HG03135 (cell line): Measurements from ENCODE around the gene PPP1CB.
"Not testable (repeated sequence)": the region's sequence is repeated elsewhere in the genome, so short reads cannot be mapped to it uniquely, and the experiment has no call there.

Experiments
- ATAC-seq: cut with Tn5 transposase; IDR thresholded peaks from one replicate; pipeline ENCODE4 v1.9.1; 2021; ENCODE audit warnings: mild to moderate bottlenecking, moderate library complexity; ENCODE audit not compliant: unreplicated experiment

The PPP1CB gene

GRCh38 chr2:28742619-28743018 is 9.0 kb upstream of the PPP1CB start:
- ATAC-seq = not testable (repeated sequence)

DNA sequence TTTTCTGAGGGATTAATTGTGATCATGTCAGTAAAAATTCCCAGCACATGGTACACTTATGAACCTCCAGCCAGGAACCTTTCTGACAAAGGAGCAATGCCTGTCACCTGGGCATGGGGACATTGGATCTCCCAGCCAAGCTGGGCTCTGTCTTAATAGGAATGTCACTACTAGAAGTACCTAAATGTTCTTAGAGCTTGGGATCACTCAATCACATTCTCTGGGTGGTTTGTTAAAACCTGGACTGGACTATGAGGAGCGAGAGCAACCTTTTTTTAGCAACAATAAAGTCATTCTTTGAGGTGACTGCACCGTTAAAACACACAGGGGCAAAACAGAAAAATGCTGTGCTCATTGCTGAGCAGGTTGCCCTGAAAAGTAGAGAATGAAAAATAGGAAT is 6.4 kb upstream of the PPP1CB start:
- no peak for ATAC-seq

GRCh38 chr2:28745876-28746275 is 5.8 kb upstream of the PPP1CB start:
- no peak for ATAC-seq

- ATAC-seq = no peak
Measured at GRCh38 chr2:28746429-28747111, 5.1 kb upstream of the PPP1CB start.

DNA sequence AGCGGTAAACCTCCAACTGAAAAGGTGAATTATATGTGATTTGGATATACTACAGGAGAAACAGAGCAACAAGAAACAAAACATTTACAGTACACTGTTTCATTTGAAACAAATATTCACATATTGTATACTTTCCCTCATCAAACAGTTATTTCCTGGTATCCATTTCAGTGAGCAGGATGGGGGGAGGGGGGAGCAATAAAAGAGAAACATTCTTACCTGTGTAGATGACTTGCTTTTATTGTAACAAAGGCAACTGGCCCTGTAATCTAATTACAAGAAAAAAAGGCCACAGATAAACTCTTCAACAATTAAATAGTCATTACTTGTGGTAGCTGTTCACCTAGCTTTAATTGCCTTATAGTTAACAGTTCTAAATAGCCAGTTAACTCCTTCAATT is 3.9 kb upstream of the PPP1CB start:
- ATAC-seq = no peak

- no peak for ATAC-seq
Measured at GRCh38 chr2:28748176-28748575, 3.5 kb upstream of the PPP1CB start.

DNA sequence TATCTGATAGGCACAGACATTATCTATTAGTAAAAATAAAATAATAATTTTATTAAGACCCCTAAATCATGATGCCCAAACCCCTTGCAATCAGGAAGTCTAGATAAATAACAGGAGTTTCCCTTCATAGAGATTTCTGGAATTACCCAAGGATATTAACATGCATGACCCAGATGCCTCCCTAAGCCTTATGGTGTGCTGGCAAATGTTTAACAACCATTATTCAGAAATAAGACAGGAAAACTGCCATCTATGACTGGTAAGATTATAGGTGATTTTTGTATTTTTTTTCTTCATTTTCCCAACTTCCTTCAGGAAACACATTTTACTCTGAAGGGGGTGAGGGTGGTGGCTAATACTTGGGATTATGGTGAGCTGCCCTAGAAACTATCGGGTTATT is 2.7 kb upstream of the PPP1CB start:
- no peak for ATAC-seq

DNA sequence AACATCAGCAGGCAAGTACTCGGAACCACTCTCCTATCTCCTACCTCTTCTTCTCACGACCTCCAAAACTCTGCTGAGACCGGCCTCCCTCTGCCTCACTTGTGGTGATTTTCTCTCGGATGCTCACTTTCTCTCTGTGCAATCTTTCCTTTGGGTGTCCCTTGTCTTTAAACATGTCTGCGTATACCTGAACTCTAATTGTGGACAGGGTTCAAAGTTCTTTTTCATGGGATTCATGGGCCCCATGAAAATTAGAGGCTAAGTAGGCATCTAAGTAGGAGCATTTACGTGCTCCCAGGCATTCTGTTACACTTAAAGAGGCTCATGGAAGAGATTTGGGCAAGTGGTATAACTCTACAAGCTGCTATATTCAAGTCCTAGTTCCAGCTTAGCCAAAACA is 2.1 kb upstream of the PPP1CB start:
- no peak for ATAC-seq

DNA sequence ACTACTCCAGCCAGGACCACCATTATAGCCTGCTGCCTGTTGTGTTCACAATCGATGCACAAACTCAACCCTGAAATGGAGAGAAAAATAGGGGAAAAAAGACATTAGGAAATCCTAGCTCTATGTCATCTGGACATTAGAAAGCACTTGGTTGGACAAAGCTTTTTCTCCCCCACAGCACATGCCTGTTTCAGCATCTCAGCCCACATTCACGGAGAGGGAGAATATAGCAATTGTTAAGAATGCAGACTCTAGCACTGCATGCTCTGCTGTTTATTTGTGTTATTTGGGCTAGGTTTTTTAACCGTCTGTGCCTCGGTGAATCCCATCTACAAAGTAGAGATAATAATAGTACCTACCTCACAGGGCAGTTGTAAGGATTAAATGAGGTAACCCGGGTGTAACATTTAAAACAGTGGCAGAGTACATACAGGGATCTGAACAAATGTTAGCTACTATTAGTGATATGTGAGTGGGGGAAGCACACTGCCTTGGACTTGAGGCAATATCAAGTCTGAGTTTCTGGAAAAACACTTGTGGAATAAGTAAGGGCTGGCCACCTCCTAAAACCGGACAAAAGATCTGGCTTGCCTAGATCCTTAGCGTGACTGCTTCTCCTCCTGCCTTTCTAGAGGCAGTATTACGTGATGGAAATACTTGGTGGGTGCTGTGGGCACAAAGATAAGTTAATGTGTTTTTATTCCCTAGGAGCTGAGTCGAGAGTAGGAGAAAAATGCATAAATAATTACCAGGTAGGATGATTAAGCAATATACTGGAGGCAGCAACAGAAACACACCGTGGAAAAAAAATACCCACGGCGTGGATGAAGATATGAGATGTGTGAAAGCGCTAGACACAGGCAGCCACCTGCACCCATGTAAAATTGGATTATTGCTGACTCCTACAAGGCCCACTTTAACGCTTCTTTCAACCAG is 1.0 kb upstream of the PPP1CB start:
- ATAC-seq = no peak

DNA sequence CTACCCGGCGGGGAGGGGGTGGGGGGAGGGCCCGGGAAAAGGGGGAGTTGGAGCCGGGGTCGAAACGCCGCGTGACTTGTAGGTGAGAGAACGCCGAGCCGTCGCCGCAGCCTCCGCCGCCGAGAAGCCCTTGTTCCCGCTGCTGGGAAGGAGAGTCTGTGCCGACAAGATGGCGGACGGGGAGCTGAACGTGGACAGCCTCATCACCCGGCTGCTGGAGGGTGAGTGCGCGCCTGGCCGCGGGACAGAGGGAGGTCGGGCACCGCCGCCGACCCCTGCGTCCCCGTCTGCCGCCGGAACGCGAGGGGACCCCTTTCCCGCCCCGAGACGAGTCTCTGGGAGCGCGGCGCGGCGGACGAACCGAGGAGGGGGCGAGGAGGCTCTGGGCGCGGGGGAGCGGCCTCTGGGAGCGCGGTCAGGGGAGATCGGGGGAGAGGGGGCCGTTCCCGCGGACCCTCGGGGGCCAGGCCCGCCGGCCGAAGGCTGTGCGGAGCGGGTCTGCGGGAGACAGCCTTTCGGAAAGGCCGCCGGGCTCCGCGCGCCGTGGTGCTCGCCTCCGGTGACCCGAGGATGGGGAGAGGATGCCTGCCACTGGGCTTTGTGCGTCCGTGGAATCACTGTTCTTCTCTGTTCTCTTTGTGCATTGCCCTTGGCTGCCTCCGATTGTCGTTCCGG is 463 bp downstream of the PPP1CB start:
- ATAC-seq = peak; percentile 39

- ATAC-seq = no peak
Measured at GRCh38 chr2:28752631-28753376, 1.2 kb downstream of the PPP1CB start.

GRCh38 chr2:28754321-28754720 is 2.7 kb downstream of the PPP1CB start:
- ATAC-seq = no peak

DNA sequence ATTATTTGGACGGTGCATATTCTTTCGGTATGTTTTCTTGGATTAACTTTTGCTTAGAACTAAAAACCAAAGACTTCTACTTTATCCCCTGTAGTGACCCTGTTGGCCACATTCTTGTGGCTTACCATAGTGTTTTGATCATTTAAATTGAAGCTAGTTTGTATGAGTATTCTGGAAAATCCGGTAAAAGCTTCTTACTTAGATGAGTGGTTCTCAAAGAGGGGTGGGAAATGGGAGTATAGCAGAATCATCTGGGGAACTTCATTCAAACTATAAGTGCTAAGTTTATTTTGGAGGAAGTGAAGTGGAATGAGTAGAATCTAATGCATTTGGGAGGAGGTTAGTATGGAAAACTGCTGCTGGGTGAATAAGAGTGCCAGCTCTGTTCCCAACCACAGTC is 3.8 kb downstream of the PPP1CB start:
- ATAC-seq = no peak

GRCh38 chr2:28758459-28758858 is 6.8 kb downstream of the PPP1CB start:
- no peak for ATAC-seq

DNA sequence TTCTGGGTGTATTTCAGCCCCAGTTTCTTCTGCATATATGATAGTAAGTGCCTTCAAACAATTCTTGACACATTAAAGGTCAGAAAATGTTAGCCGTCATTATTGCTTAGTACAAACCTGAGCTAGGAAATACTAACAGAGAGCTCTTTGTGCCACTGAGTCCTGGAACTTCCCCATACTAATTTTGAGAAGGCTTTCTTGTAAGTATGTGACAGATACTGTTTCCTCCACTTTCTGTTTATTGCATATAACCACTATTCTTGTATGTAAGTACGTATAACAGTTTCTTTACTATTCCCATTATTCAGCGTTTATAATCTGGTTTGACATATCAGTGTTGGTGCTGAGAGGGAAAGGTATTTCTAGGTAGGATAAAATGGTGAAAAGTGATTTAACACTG is 9.8 kb downstream of the PPP1CB start:
- no peak for ATAC-seq

DNA sequence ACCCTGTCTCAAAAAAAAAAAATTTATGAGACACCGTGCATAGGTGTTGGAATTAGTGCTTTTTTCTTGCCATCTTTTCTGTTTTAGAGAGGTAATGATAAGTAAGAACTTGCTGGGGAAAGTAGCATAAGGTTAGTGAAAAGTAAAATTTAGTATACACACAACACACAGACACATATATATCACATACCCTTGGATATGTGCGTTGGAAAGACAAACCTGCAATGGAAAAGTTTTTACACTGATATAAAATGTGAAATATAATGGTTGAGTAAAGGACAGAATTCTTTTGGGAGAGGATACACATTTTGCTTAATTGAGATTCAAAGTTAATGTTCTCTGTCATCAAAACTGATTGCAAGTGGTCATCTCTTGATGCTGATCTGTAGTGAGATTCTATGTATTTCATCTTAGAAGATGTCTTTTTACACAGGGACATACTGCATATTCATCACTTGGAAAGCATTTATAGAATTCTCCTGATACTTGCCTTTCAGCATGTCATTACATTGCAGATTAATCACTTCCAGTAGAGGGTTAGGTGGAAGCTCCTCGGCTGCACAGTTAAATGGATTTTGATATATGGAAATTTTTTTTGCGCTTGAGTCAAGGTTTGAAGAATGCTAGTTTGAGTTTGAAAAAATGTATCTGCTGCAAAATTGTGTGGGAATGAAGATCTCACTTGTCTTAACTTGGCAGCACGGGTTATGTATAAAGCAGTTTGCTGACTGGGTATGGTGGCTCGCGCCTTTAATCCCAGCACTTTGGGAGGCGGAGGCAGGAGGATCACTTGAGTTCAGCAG is 13.5 kb downstream of the PPP1CB start:
- ATAC-seq = no peak

DNA sequence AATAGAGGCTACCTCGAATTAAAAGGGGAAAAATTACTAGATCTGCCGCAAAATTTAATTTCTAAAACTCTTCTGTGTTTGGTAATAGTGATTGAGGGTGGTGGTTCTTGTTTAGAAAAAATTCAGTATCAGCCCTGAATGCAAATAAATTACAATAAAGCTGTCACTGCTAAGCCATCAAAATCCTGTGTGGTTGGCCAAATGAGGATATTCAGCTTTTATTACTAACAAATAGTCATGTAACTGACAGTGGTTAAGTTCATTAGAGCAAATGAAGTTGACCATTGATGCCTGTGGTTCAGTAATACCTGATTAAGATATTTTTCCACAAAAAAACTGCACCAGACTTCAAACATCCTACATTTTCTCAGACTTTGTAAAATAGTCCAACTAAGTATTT is 14.4 kb downstream of the PPP1CB start:
- ATAC-seq = no peak

GRCh38 chr2:28767337-28767736 is 15.7 kb downstream of the PPP1CB start:
- ATAC-seq = no peak

GRCh38 chr2:28768422-28768821 is 16.8 kb downstream of the PPP1CB start:
- no peak for ATAC-seq

GRCh38 chr2:28768952-28769351 is 17.3 kb downstream of the PPP1CB start:
- ATAC-seq = no peak
